HepG2 (cell line): ENCODE measurements around the gene CERS5. TPM values are rescaled to one million over a fixed set of nuclear protein-coding genes. Genes with fewer than 3 reads are reported as not detected.

Source experiments
- HMGXB3 ChIP-seq: sonication (generic); formaldehyde crosslinking; IDR thresholded peaks from 2 replicates; pipeline ENCODE4 v1.4.0; 2020; ENCODE audit warnings: missing genetic modification reagents, borderline replicate concordance
- HOXA3 ChIP-seq: sonication (generic); formaldehyde crosslinking; IDR thresholded peaks from 2 replicates; pipeline ENCODE4 v1.5.0; 2020; ENCODE audit warnings: missing genetic modification reagents
- ISL2 ChIP-seq: sonication (generic); formaldehyde crosslinking; IDR thresholded peaks from 2 replicates; pipeline ENCODE4 v1.5.0; 2020; ENCODE audit warnings: missing genetic modification reagents
- LCORL ChIP-seq, 2 experiments: fragments of 450-650 bp in 1 of 2; sonication (generic) in 1 of 2; formaldehyde crosslinking in 1 of 2; IDR thresholded peaks; 2 replicates each; pipeline versions ENCODE4 v1.5.0 to v1.6.1; 2017 to 2020; ENCODE audit warnings: antibody characterized with exemption in 1 of 2, missing genetic modification reagents in 1 of 2
- MEF2D ChIP-seq: sonication (generic); formaldehyde crosslinking; IDR thresholded peaks from 2 replicates; pipeline ENCODE4 v1.5.1; 2020; ENCODE audit warnings: mild to moderate bottlenecking, missing genetic modification reagents
- NPAS2 ChIP-seq: sonication (generic); formaldehyde crosslinking; IDR thresholded peaks from 2 replicates; pipeline ENCODE4 v1.8.0; 2022; ENCODE audit warnings: mild to moderate bottlenecking, missing genetic modification reagents, borderline replicate concordance
- NR1H2 ChIP-seq: sonication (generic); formaldehyde crosslinking; IDR thresholded peaks from 2 replicates; pipeline ENCODE4 v1.8.1; 2022; ENCODE audit warnings: low read depth, missing genetic modification reagents, borderline replicate concordance
- RNF2 ChIP-seq: fragments of 450-650 bp; conservative IDR thresholded peaks from 2 replicates; pipeline ENCODE4 v1.6.1; 2016; ENCODE audit warnings: low read depth
- RXRA ChIP-seq: sonication (generic); formaldehyde crosslinking; IDR thresholded peaks from 2 replicates; pipeline ENCODE4 v1.5.1; 2020; ENCODE audit warnings: missing genetic modification reagents
- SKI ChIP-seq: fragments of 450-650 bp; IDR thresholded peaks from one replicate; pipeline ENCODE4 v1.6.1; 2018; ENCODE audit warnings: mild to moderate bottlenecking; ENCODE audit not compliant: partially characterized antibody
- SNAPC2 ChIP-seq: sonication (generic); formaldehyde crosslinking; IDR thresholded peaks from 2 replicates; pipeline ENCODE4 v1.8.1; 2022; ENCODE audit warnings: mild to moderate bottlenecking, missing genetic modification reagents
- SP4 ChIP-seq: sonication (generic); formaldehyde crosslinking; IDR thresholded peaks from 2 replicates; pipeline ENCODE4 v1.8.1; 2023; ENCODE audit warnings: mild to moderate bottlenecking, missing genetic modification reagents
- SYNCRIP ChIP-seq: fragments of 200-400 bp; formaldehyde crosslinking; IDR thresholded peaks from 2 replicates; pipeline ENCODE4 v1.6.1; 2018; ENCODE audit warnings: mild to moderate bottlenecking, low read depth, low read length; ENCODE audit not compliant: insufficient read depth
- ZBTB44 ChIP-seq: sonication (generic); formaldehyde crosslinking; IDR thresholded peaks from 2 replicates; pipeline ENCODE4 v1.4.0; 2020; ENCODE audit warnings: missing genetic modification reagents
- ZFYVE20 ChIP-seq: sonication (generic); formaldehyde crosslinking; IDR thresholded peaks from 2 replicates; pipeline ENCODE4 v1.8.0; 2023; ENCODE audit warnings: low read depth, mild to moderate bottlenecking, moderate library complexity, missing genetic modification reagents, borderline replicate concordance
- ZNF446 ChIP-seq: sonication (generic); formaldehyde crosslinking; IDR thresholded peaks from 2 replicates; pipeline ENCODE4 v1.5.0; 2020; ENCODE audit warnings: mild to moderate bottlenecking, missing genetic modification reagents
- ZNF670 ChIP-seq: sonication (generic); formaldehyde crosslinking; IDR thresholded peaks from 2 replicates; pipeline ENCODE4 v1.8.0; 2022; ENCODE audit warnings: mild to moderate bottlenecking, missing genetic modification reagents, borderline replicate concordance
- ZNF713 ChIP-seq: sonication (generic); formaldehyde crosslinking; IDR thresholded peaks from 2 replicates; pipeline ENCODE4 v1.4.0; 2020; ENCODE audit warnings: mild to moderate bottlenecking, missing genetic modification reagents
- ZNF747 ChIP-seq: sonication (generic); formaldehyde crosslinking; IDR thresholded peaks from 2 replicates; pipeline ENCODE4 v1.8.1; 2023; ENCODE audit warnings: missing genetic modification reagents, mild to moderate bottlenecking, borderline replicate concordance
- ZNF800 ChIP-seq: sonication (generic); formaldehyde crosslinking; IDR thresholded peaks from 2 replicates; pipeline ENCODE4 v1.4.0; 2020; ENCODE audit warnings: missing genetic modification reagents
- ZNF891 ChIP-seq: sonication (generic); formaldehyde crosslinking; IDR thresholded peaks from 2 replicates; pipeline ENCODE4 v1.5.0; 2020; ENCODE audit warnings: mild to moderate bottlenecking, missing genetic modification reagents
- polyA plus RNA-seq, 8 experiments: library from polyadenylated mRNA; depleted of rRNA in 3 of 8; stranded (reverse) in 7 of 8; unstranded in 1 of 8; fragments of >200 nt; fragmentation: Illumina TruSeq in 4 of 8; extraction: Trizol in 4 of 8; gene quantifications; 2 replicates each; pipeline versions ENCODE4 v1.2.1 to v1.2.3, GENCODE V29; 2011 to 2016; ENCODE audit warnings: low read depth in 4 of 8, missing spikeins in 1 of 8, mixed read lengths in 1 of 8; ENCODE audit not compliant: insufficient read depth in 1 of 8
- total RNA-seq, 5 experiments: library from RNA; depleted of rRNA; stranded (reverse); fragments of >200 nt; fragmentation: Illumina TruSeq; extraction: Trizol; gene quantifications; 2 replicates each; pipeline ENCODE4 v1.2.3, GENCODE V29; 2016; ENCODE audit warnings: low read depth in 1 of 5

CERS5 gene
- total and polyA plus RNA-seq, 2 of the 13 experiments (the other 11 are each of a cell fraction or from before 2014, with no cell fraction given): 22.3 to 48.8 TPM

- TF ChIP-seq HMGXB3 (CRISPR knock-in tag) (peak; percentile 92), HOXA3 (CRISPR knock-in tag) (peak; percentile 77), ZNF670 (no peak), LCORL (IDR thresholded peaks at IDR 0.05) (no peak), LCORL (CRISPR knock-in tag; IDR thresholded peaks at IDR 0.05) (peak; percentile 58; the same call in 1 of the 2 replicates), ZNF800 (no peak), ZNF713 (peak; percentile 92; the same call in 1 of the 2 replicates), ISL2 (CRISPR knock-in tag) (0 out of 2 replicates have a peak, but pooled peaks have one; percentile 11), SNAPC2 (CRISPR knock-in tag) (peak; percentile 91; the same call in 1 of the 2 replicates), ZBTB44 (no peak), NR1H2 (peak; percentile 52; the same call in 1 of the 2 replicates), MEF2D (peak; percentile 80), RNF2 (peak; percentile 77; the same call in 1 of the 2 replicates), SYNCRIP (no peak), SP4 (CRISPR knock-in tag) (peak; percentile 74; the same call in 1 of the 2 replicates), ZNF891 (CRISPR knock-in tag) (0 out of 2 replicates have a peak, but pooled peaks have one; percentile 55), ZNF747 (peak; percentile 77; the same call in 1 of the 2 replicates), NPAS2 (CRISPR knock-in tag) (no peak), RXRA (CRISPR knock-in tag) (peak; percentile 85), ZFYVE20 (CRISPR knock-in tag) (0 out of 2 replicates have a peak, but pooled peaks have one; percentile 19), ZNF446 (CRISPR knock-in tag) (peak; percentile 95), SKI (peak; percentile 13)
These were observed 55.3 kb downstream of the CERS5 start, which contains the start of gene COX14 (continued) for GRCh38 chr12:50111693-50112455.
